Trophoblast cell (in vitro differentiated cells and primary cell): ENCODE data around the gene NDUFA11.
A peak's percentile ranks its signal among the peaks of the same experiment; 100 is the strongest.

Experiments
- DNase-seq, 2 donors: peaks; one replicate each; pipeline ENCODE4 v3.0.0-alpha.2; 2016
- H2AFZ ChIP-seq: 2 replicates; pipeline ENCODE4 v1.6.1; 2013; ENCODE audit warnings: low read length, moderate library complexity, mild to moderate bottlenecking; ENCODE audit not compliant: insufficient read depth, poor library complexity
- H2AK5ac ChIP-seq: 2 replicates; pipeline ENCODE4 v1.6.1; 2013; ENCODE audit warnings: mild to moderate bottlenecking, low read length
- H2BK120ac ChIP-seq: 2 replicates; pipeline ENCODE4 v1.6.1; 2013; ENCODE audit warnings: low read length, mild to moderate bottlenecking, moderate library complexity; ENCODE audit not compliant: insufficient read depth, poor library complexity
- H2BK12ac ChIP-seq: 2 replicates; pipeline ENCODE4 v1.6.1; 2013; ENCODE audit warnings: mild to moderate bottlenecking, low read length, moderate library complexity
- H2BK5ac ChIP-seq: 2 replicates; pipeline ENCODE4 v1.6.1; 2013; ENCODE audit warnings: low read length, low read depth, moderate library complexity, mild to moderate bottlenecking; ENCODE audit not compliant: poor library complexity
- H3K14ac ChIP-seq: 2 replicates; pipeline ENCODE4 v1.6.1; 2013; ENCODE audit warnings: mild to moderate bottlenecking, low read length
- H3K18ac ChIP-seq: 2 replicates; pipeline ENCODE4 v1.6.1; 2013; ENCODE audit warnings: mild to moderate bottlenecking, low read length
- H3K23ac ChIP-seq: 2 replicates; pipeline ENCODE4 v1.6.1; 2013; ENCODE audit warnings: low read length
- H3K27ac ChIP-seq: 2 replicates; pipeline ENCODE4 v1.5.1; 2013; ENCODE audit warnings: low read depth, mild to moderate bottlenecking, inconsistent platforms, low read length, moderate library complexity
- H3K27me3 ChIP-seq: 2 replicates; pipeline ENCODE4 v1.6.1; 2013; ENCODE audit warnings: inconsistent platforms, mild to moderate bottlenecking, low read length, moderate library complexity; ENCODE audit not compliant: insufficient read depth
- H3K36me3 ChIP-seq, 2 experiments: 1 replicate in 1 of 2; 2 replicates in 1 of 2; pipeline ENCODE4 v1.6.1; 2013; ENCODE audit warnings: low read length in 2 of 2, mild to moderate bottlenecking in 2 of 2, moderate library complexity in 1 of 2; ENCODE audit not compliant: insufficient read depth in 2 of 2, control insufficient read depth in 1 of 2
- H3K4ac ChIP-seq: 2 replicates; pipeline ENCODE4 v1.6.1; 2013; ENCODE audit warnings: low read depth, mild to moderate bottlenecking, low read length, moderate library complexity
- H3K4me1 ChIP-seq, 2 experiments: 1 replicate in 1 of 2; 2 replicates in 1 of 2; pipeline ENCODE4 v1.6.1; 2013; ENCODE audit warnings: low read length in 2 of 2, mild to moderate bottlenecking in 2 of 2, moderate library complexity in 1 of 2; ENCODE audit not compliant: insufficient read depth in 2 of 2, control insufficient read depth in 1 of 2
- H3K4me2 ChIP-seq: 2 replicates; pipeline ENCODE4 v1.6.1; 2013; ENCODE audit warnings: inconsistent platforms, mild to moderate bottlenecking, low read length, moderate library complexity
- H3K4me3 ChIP-seq: 2 replicates; pipeline ENCODE4 v1.5.1; 2013; ENCODE audit warnings: mild to moderate bottlenecking, low read depth, low read length, inconsistent platforms
- H3K79me1 ChIP-seq: one replicate; pipeline ENCODE4 v1.6.1; 2013; ENCODE audit warnings: low read length
- H3K79me2 ChIP-seq: 2 replicates; pipeline ENCODE4 v1.6.1; 2013; ENCODE audit warnings: low read length, mild to moderate bottlenecking; ENCODE audit not compliant: control insufficient read depth, insufficient read depth, poor library complexity
- H3K9ac ChIP-seq: 2 replicates; pipeline ENCODE4 v1.6.1; 2013; ENCODE audit warnings: mild to moderate bottlenecking, low read length
- H3K9me3 ChIP-seq: 2 replicates; pipeline ENCODE4 v1.6.1; 2013; ENCODE audit warnings: low read depth, mild to moderate bottlenecking, control low read depth, inconsistent platforms, low read length; ENCODE audit not compliant: insufficient read depth
- H4K12ac ChIP-seq: 2 replicates; pipeline ENCODE4 v1.6.1; 2013; ENCODE audit warnings: low read depth, mild to moderate bottlenecking, low read length, moderate library complexity
- H4K8ac ChIP-seq: 2 replicates; pipeline ENCODE4 v1.6.1; 2013; ENCODE audit warnings: low read depth, mild to moderate bottlenecking, low read length, moderate library complexity
- H4K91ac ChIP-seq: one replicate; pipeline ENCODE4 v1.6.1; 2013; ENCODE audit warnings: low read depth, mild to moderate bottlenecking, low read length, moderate library complexity
- WGBS: extraction: QIAGEN DNeasy Blood & Tissue Kit; methylation state at CpG from one replicate; pipeline ENCODE4 v1.1.7; 2013; ENCODE audit warnings: missing lambda C conversion rate; ENCODE audit not compliant: insufficient read length, insufficient coverage; ENCODE audit errors: extremely low coverage; 5-methylcytosine and 5-hydroxymethylcytosine counted together

Gene NDUFA11

GRCh38 chr19:5926641-5927440 is 23.3 kb upstream of the NDUFA11 start:
- no CpG with 5 or more reads among the region's 14 CpGs for WGBS
- no peak overlapping the region for H3K27ac ChIP-seq
- peaks cover 3 to 4% of the 10 kb centered on the region in 2 experiments for H3K4me1 ChIP-seq
- no peak overlapping the region for H4K12ac ChIP-seq
- H3K27me3 ChIP-seq, result no peaks in the 10 kb centered on the region
- DNase-seq, result peak; percentile 25 to 51
- no peak overlapping the region for H3K14ac ChIP-seq
- no peak overlapping the region for H4K91ac ChIP-seq
- H2BK12ac ChIP-seq, result no peak overlapping the region
- H3K9me3 ChIP-seq, result peaks cover 3% of the 10 kb centered on the region
- H3K18ac ChIP-seq, result no peak overlapping the region
- no peaks in the 10 kb centered on the region for H3K79me2 ChIP-seq
- no peak overlapping the region for H3K4me2 ChIP-seq
- H3K4me3 ChIP-seq, result no peak overlapping the region
- H2AFZ ChIP-seq, result no peak overlapping the region
- H2BK120ac ChIP-seq, result no peak overlapping the region
- peaks cover 86 to 88% of the 10 kb centered on the region in 2 experiments for H3K36me3 ChIP-seq
- no peaks in the 10 kb centered on the region for H3K79me1 ChIP-seq
- no peak overlapping the region for H2AK5ac ChIP-seq
- no peak overlapping the region for H3K23ac ChIP-seq
- no peak overlapping the region for H4K8ac ChIP-seq
- no peak overlapping the region for H3K4ac ChIP-seq
- no peak overlapping the region for H3K9ac ChIP-seq
- H2BK5ac ChIP-seq, result no peak overlapping the region

GRCh38 chr19:5925830-5926427 is 22.3 kb upstream of the NDUFA11 start:
- H3K9me3 ChIP-seq, result no peaks in the 10 kb centered on the region
- no peak overlapping the region for H3K14ac ChIP-seq
- WGBS, result no CpG with 5 or more reads among the region's 18 CpGs
- no peak overlapping the region for H3K27ac ChIP-seq
- no peaks in the 10 kb centered on the region for H3K79me1 ChIP-seq
- H3K4me3 ChIP-seq, result no peak overlapping the region
- H3K4me1 ChIP-seq, result no peaks in the 10 kb centered on the region
- no peak overlapping the region for H3K9ac ChIP-seq
- no peak overlapping the region for H2BK5ac ChIP-seq
- H2BK12ac ChIP-seq, result no peak overlapping the region
- no peak overlapping the region for H3K4ac ChIP-seq
- H2BK120ac ChIP-seq, result no peak overlapping the region
- no peak overlapping the region for H3K4me2 ChIP-seq
- DNase-seq, result no peak
- H3K23ac ChIP-seq, result no peak overlapping the region
- no peak overlapping the region for H2AFZ ChIP-seq
- H3K79me2 ChIP-seq, result no peaks in the 10 kb centered on the region
- no peak overlapping the region for H4K8ac ChIP-seq
- H3K36me3 ChIP-seq, result peaks cover 86 to 89% of the 10 kb centered on the region in 2 experiments
- H3K18ac ChIP-seq, result no peak overlapping the region
- no peak overlapping the region for H4K91ac ChIP-seq
- no peaks in the 10 kb centered on the region for H3K27me3 ChIP-seq
- no peak overlapping the region for H4K12ac ChIP-seq
- no peak overlapping the region for H2AK5ac ChIP-seq

GRCh38 chr19:5923356-5923755 is 19.8 kb upstream of the NDUFA11 start:
- no peak overlapping the region for H3K4ac ChIP-seq

GRCh38 chr19:5922161-5922545 is 18.6 kb upstream of the NDUFA11 start:
- H4K12ac ChIP-seq, result no peak overlapping the region
- no peak overlapping the region for H3K18ac ChIP-seq
- DNase-seq, result no peak
- no peak overlapping the region for H3K9ac ChIP-seq
- no peak overlapping the region for H3K27ac ChIP-seq
- H2AFZ ChIP-seq, result no peak overlapping the region
- H2BK120ac ChIP-seq, result no peak overlapping the region
- no peaks in the 10 kb centered on the region for H3K27me3 ChIP-seq
- H4K8ac ChIP-seq, result no peak overlapping the region
- WGBS, result no CpG with 5 or more reads among the region's 12 CpGs
- no peaks in the 10 kb centered on the region for H3K4me1 ChIP-seq
- no peak overlapping the region for H2AK5ac ChIP-seq
- H3K9me3 ChIP-seq, result no peaks in the 10 kb centered on the region
- H3K4me2 ChIP-seq, result no peak overlapping the region
- H2BK12ac ChIP-seq, result no peak overlapping the region
- H3K79me2 ChIP-seq, result no peaks in the 10 kb centered on the region
- no peak overlapping the region for H3K4me3 ChIP-seq
- no peaks in the 10 kb centered on the region for H3K79me1 ChIP-seq
- peaks cover 79 to 85% of the 10 kb centered on the region in 2 experiments for H3K36me3 ChIP-seq
- no peak overlapping the region for H3K14ac ChIP-seq
- no peak overlapping the region for H3K4ac ChIP-seq
- H2BK5ac ChIP-seq, result no peak overlapping the region
- H3K23ac ChIP-seq, result no peak overlapping the region
- H4K91ac ChIP-seq, result no peak overlapping the region

More at GRCh38 chr19:5923356-5923755, 19.8 kb upstream of the NDUFA11 start:
- Histone ChIP-seq H3K79me1 (no peaks in the 10 kb centered on the region), H3K9me3 (no peaks in the 10 kb centered on the region), H2BK5ac (no peak overlapping the region), H3K14ac (no peak overlapping the region), H2BK120ac (no peak overlapping the region), H3K36me3 (peaks cover 80 to 85% of the 10 kb centered on the region in 2 experiments), H2AFZ (no peak overlapping the region), H3K27me3 (no peaks in the 10 kb centered on the region), H3K18ac (no peak overlapping the region), H3K27ac (no peak overlapping the region), H4K12ac (no peak overlapping the region), H3K4me3 (no peak overlapping the region), H4K91ac (no peak overlapping the region), H4K8ac (no peak overlapping the region), H2BK12ac (no peak overlapping the region), H3K79me2 (no peaks in the 10 kb centered on the region), H2AK5ac (no peak overlapping the region), H3K9ac (no peak overlapping the region), H3K4me1 (no peaks in the 10 kb centered on the region), H3K4me2 (no peak overlapping the region), H3K23ac (no peak overlapping the region)
- no peak for DNase-seq
- no CpG with 5 or more reads among the region's 16 CpGs for WGBS
